ENCODE results near the gene DIDO1.

Gene DIDO1

DNA sequence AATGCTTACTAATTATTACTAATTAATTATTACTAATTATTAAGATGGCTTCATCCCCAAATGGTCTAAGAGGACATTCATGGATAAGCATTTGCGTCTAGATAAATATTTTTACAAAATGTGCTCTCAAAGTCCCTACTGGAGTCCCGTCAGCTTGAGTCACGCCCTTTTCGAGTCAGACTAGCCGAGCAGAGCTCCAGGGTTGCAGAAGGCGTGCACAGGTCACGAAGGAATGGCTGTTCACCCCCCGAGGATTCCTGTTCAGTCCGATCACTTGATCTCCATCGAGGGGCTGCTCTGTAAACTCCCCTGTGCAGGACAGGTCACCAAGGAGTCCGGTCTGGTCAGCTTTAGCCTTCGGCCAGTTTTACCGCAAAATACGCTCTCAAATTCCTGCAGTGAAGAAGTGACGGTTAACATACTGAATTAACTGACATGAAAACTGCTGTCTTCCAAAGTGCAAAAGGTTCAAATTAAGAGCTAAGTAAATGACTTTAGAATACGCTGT, 84.5 kb downstream of the DIDO1 start:
- Mint-ChIP-seq H3K4me3 (no peak overlapping the region), H3K27ac (no peak overlapping the region), H3K9me3 (peaks cover 3% of the 10 kb centered on the region), H3K27me3 (ENCODE audit: low read depth, poor library complexity) (no peaks in the 10 kb centered on the region), H3K36me3 (ENCODE audit: low read depth) (peaks cover 32% of the 10 kb centered on the region), H3K4me1 (peaks cover 47% of the 10 kb centered on the region)
- TF ChIP-seq, protein P1, sequence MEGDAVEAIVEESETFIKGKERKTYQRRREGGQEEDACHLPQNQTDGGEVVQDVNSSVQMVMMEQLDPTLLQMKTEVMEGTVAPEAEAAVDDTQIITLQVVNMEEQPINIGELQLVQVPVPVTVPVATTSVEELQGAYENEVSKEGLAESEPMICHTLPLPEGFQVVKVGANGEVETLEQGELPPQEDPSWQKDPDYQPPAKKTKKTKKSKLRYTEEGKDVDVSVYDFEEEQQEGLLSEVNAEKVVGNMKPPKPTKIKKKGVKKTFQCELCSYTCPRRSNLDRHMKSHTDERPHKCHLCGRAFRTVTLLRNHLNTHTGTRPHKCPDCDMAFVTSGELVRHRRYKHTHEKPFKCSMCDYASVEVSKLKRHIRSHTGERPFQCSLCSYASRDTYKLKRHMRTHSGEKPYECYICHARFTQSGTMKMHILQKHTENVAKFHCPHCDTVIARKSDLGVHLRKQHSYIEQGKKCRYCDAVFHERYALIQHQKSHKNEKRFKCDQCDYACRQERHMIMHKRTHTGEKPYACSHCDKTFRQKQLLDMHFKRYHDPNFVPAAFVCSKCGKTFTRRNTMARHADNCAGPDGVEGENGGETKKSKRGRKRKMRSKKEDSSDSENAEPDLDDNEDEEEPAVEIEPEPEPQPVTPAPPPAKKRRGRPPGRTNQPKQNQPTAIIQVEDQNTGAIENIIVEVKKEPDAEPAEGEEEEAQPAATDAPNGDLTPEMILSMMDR (IDR thresholded peaks at IDR 0.05) = no peak
- DNase-seq = peak; percentile 12

DNA sequence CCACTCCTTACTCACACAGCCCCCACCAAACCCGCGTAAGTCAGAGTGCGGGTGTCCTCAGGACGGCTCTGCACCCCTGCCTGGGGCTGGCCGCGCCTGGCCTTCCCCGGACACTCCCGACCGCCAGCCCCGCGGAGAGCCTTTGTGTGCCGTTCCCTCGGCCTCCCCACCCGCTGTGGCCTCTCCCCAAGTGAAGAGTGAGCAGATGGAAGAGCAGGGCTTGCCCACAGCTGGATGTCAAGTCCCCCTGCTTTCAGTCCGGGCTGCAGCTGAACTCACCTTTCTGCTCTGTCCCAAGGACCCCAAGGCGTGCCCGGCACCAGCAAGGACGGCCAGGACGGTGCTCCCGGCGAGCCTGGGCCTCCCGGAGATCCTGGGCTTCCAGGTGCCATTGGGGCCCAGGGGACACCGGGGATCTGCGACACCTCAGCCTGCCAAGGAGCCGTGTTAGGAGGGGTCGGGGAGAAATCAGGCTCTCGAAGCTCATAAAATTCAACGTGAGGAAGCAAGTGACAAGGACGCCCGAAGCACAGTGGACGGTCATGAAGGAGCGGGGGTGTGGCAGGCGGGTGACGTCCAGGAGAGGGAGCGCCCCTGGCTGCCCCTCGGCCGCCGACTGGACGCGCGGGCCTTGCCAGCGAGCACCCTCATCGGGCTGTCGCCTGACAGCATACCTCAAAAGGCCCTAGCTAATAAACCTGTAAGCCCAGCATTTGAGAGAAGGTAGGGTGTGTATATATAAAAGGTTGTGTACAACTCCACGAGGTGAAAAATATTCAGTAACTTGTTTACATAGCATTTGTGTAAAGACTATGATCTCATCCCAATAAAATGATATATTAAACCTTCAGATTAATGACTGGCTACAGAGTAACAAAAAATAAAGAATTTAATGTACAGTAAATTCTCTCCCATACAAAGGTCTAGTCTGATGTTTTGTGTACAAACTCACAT, 85.8 kb downstream of the DIDO1 start:
- TF ChIP-seq, protein P1 (IDR thresholded peaks at IDR 0.05) = no peak
- no peak overlapping the region for H3K27ac Mint-ChIP-seq
- H3K27me3 Mint-ChIP-seq (ENCODE audit: low read depth, poor library complexity) = no peaks in the 10 kb centered on the region
- peak; percentile 11 for DNase-seq
- H3K9me3 Mint-ChIP-seq = peaks cover 3% of the 10 kb centered on the region
- H3K4me3 Mint-ChIP-seq = no peak overlapping the region
- H3K4me1 Mint-ChIP-seq = peaks cover 48% of the 10 kb centered on the region
- H3K36me3 Mint-ChIP-seq (ENCODE audit: low read depth) = peaks cover 22% of the 10 kb centered on the region

DNA sequence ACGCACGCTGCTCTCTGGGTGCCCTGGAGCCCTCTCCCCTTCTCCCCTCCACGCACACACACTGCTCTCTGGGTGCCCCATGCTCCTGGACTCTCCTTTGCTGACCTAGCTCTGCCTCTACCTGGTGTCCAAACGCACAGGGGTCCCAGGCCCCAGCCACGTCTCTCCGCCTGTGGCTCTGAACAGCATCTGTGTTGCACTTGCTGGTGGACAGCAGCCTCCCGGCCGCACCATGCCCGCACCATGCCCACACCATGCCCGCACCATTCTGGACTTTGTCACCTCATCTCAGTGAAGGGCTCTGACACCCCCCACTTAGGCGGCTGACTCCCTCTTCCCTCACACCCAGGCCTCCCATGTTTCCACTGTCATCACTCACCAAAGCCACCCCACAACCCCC, 86.5 kb downstream of the DIDO1 start:
- Mint-ChIP-seq H3K9me3 (peaks cover 3% of the 10 kb centered on the region), H3K27ac (no peak overlapping the region), H3K36me3 (ENCODE audit: low read depth) (peaks cover 15% of the 10 kb centered on the region), H3K4me3 (no peak overlapping the region), H3K4me1 (peaks cover 52% of the 10 kb centered on the region), H3K27me3 (ENCODE audit: low read depth, poor library complexity) (no peaks in the 10 kb centered on the region)
- DNase-seq = no peak
- TF ChIP-seq, protein P1 (IDR thresholded peaks at IDR 0.05) = no peak

DNA sequence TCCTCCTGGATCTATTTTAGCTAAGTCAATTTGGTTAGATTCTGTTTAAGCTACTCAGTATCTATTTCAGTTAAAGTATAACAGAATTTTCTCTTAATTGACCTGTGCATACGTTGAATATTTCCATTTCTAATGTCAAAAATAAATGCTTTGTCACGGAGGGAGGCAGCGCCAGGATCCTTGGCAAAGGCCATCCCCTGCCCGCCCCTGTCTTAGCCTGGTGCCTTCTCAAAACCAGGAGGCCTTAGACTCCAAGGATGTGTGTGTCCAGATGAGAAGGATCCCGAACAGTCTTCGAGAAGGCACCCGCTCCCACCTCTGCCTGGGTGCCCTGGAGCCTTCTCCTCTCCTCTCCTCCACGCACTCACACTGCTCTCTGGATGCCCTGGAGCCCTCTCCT, 87.0 kb downstream of the DIDO1 start:
- H3K9me3 Mint-ChIP-seq = peaks cover 3% of the 10 kb centered on the region
- peaks cover 13% of the 10 kb centered on the region for H3K36me3 Mint-ChIP-seq (ENCODE audit: low read depth)
- no peak overlapping the region for H3K27ac Mint-ChIP-seq
- H3K4me3 Mint-ChIP-seq = no peak overlapping the region
- DNase-seq = no peak
- H3K27me3 Mint-ChIP-seq (ENCODE audit: low read depth, poor library complexity) = no peaks in the 10 kb centered on the region
- TF ChIP-seq, protein P1 (IDR thresholded peaks at IDR 0.05) = no peak
- H3K4me1 Mint-ChIP-seq = peaks cover 53% of the 10 kb centered on the region

DNA sequence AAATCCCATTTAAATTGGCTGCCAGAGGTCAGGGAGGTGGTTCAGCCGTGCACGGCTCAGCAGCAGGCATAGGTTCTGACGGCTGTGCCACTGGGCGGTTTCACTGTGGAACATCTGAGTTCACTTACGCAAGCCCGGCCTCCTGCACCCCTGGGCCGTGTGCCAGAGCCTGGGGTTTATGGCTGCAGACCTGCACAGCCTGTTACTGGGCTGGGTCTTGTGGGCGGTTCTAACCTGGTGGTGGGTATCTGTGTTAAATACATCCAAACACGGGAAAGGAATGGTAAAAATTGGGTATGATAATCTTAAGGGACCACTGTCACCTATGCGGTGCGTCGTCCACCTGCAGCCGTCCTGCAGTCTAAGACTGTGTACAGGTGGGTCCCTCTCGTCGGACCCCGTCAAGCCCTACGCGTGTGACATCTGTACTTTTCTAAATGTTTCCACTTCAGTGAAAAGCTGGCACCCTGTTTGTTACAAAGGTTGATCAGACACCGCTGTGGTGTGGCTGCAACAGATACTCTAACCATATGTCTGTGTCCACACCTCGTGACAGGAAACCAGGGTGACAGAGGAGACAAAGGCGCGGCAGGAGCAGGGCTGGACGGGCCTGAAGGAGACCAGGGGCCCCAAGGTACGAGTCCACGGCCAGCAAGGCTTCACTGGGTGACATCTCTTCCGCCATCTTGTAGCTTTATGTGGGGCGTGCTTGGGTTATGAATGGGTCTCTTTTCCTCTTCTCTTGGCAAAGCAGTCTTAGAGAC, 88.0 kb downstream of the DIDO1 start:
- Mint-ChIP-seq H3K27me3 (ENCODE audit: low read depth, poor library complexity) (peaks cover 3% of the 10 kb centered on the region), H3K4me3 (no peak overlapping the region), H3K4me1 (peaks cover 53% of the 10 kb centered on the region), H3K9me3 (no peaks in the 10 kb centered on the region), H3K36me3 (ENCODE audit: low read depth) (peaks cover 6% of the 10 kb centered on the region), H3K27ac (no peak overlapping the region)
- TF ChIP-seq, protein P1 (IDR thresholded peaks at IDR 0.05) = no peak
- no peak for DNase-seq

Data from nephron progenitor cell (in vitro differentiated cells).